ENCODE results near the gene GLIS2. TPM values are rescaled to one million over a fixed set of nuclear protein-coding genes. Genes with fewer than 3 reads are reported as not detected.

GLIS2 gene
- total and polyA plus RNA-seq, 10 of the 15 experiments (the other 5 are each of a cell fraction or from before 2014, with no cell fraction given): 0.03 to 0.64 (median 0.18) TPM; not detected in 4

DNA sequence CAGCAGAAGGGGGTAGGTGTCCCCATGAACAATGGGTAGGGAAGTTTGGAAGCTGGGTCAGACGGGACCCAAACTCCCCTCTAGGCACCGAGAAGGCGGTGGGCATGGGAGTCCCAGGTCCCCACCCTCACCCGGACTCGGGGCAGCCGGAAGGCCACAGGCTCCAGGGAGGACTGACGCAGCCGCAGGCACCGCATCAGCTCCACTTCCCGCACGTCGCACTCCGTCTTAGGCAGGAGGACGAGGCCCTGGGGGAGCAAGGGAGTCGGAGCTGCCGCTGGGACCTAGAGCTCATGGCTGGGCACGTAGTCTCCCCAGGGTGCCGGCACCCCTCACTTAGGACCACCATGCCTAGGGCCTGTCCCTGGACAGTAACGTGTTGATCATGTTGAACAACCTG, 42.4 kb downstream of the GLIS2 start (continued):
- TF ChIP-seq E4F1 (IDR thresholded peaks at IDR 0.05; ENCODE audit: borderline replicate concordance, partially characterized antibody): no peak

GRCh38 chr16:4358831-4359561, 43.1 kb downstream of the GLIS2 start:
- no peaks in the 10 kb centered on the region for H4K20me1 ChIP-seq (ENCODE audit: control insufficient read depth, insufficient read depth)
- no peak overlapping the region for H2AFZ ChIP-seq (ENCODE audit: control insufficient read depth, low read depth, low read length)
- 51% methylated on average over 17 of the region's 19 CpGs for WGBS (ENCODE audit: insufficient coverage, insufficient replicate concordance, low lambda C conversion rate, missing lambda C conversion rate)
- no peak overlapping the region for H3K4me3 ChIP-seq
- intact Hi-C loops (cut with micrococcal nuclease; ENCODE audit: unreplicated experiment): loop anchor here (1.0 to 10.0 kb wide), 2 partner anchors 43 to 116 kb away; partner anchors contain the start of genes HMOX2 and NMRAL1
- no peaks in the 10 kb centered on the region for H3K9me3 ChIP-seq (replicated peaks; ENCODE audit: control insufficient read depth, insufficient read depth, low read length)
- H3K36me3 ChIP-seq (ENCODE audit: control insufficient read depth in 2 of 2, insufficient read depth in 2 of 2, low read length in 1 of 2): peaks cover 4 to 23% of the 10 kb centered on the region in 2 experiments; a peak in 3 of 4 replicates
- ATAC-seq: peak; percentile 91
- no TSS peak for BruUV-seq (replicated peaks)
- no peaks in the 10 kb centered on the region for H3K27me3 ChIP-seq (replicated peaks in 1 of 2; ENCODE audit: control insufficient read depth in 2 of 2, insufficient read depth in 2 of 2, low read length in 1 of 2)
- ChIA-PET SMC1A (ENCODE audit: uncharacterized antibody, unreplicated experiment) (interaction anchor here (1.8 kb wide), 1 partner anchor 44 kb away, joined by 11 read pairs; no protein-coding TSS in a partner anchor), RAD21 (ENCODE audit: unreplicated experiment) (interaction anchor here (1.0 kb wide), 1 partner anchor 190 kb away, joined by 3 read pairs; no protein-coding TSS in a partner anchor), CTCF (interaction anchor here (0.9 to 1.2 kb wide), 5 partner anchors 29 to 226 kb away, joined by 3 to 8 read pairs (median 3); no protein-coding TSS in a partner anchor), POLR2A (no interaction called here)
- no peaks in the 10 kb centered on the region for H3K4me1 ChIP-seq (ENCODE audit: control insufficient read depth, insufficient read depth, low read length)
- no peak overlapping the region for H3K27ac ChIP-seq (ENCODE audit: control insufficient read depth, insufficient read depth)
- DNase-seq (ENCODE audit: low read depth, low spot score): no peak
- H3K79me2 ChIP-seq (ENCODE audit: control insufficient read depth, insufficient read depth, low read length): no peaks in the 10 kb centered on the region
- no peak overlapping the region for H3K4me2 ChIP-seq (ENCODE audit: control insufficient read depth, insufficient read depth)
- no peak for FAIRE-seq
- no peak overlapping the region for H3K9ac ChIP-seq (ENCODE audit: control insufficient read depth, insufficient read depth, low read length)
- in situ Hi-C loops (cut with MboI): no loop called here
- TF ChIP-seq NFXL1 (IDR thresholded peaks at IDR 0.05; ENCODE audit: borderline replicate concordance) (no peak), SMC3 (IDR thresholded peaks at IDR 0.05; ENCODE audit: borderline replicate concordance, low read length) (peak; percentile 60), RUNX3 (IDR thresholded peaks at IDR 0.05; ENCODE audit: low read length) (peak; percentile 38; the same call in 1 of the 2 replicates), EED (IDR thresholded peaks at IDR 0.05; ENCODE audit: low read depth) (no peak), TARDBP (IDR thresholded peaks at IDR 0.05; ENCODE audit: borderline replicate concordance) (0 out of 2 replicates have a peak, but pooled peaks have one; percentile 16), RAD21 (IDR thresholded peaks at IDR 0.05; ENCODE audit: insufficient read depth, low read depth, low read length) (peak; percentile 72), YY1 (IDR thresholded peaks at IDR 0.05; ENCODE audit: low read depth, low read length) (0 out of 2 replicates have a peak, but pooled peaks have one; percentile 31), CTCF (IDR thresholded peaks at IDR 0.05 in 2 of 3, conservative IDR thresholded peaks at IDR 0.05 in 1 of 3; ENCODE audit: control insufficient read depth in 2 of 3, extremely low read depth in 1 of 3, insufficient read depth in 1 of 3, low read depth in 3 of 3, low read length in 3 of 3) (peak; percentile 72 to 93 (median 76)), NR2F1 (conservative IDR thresholded peaks at IDR 0.05) (peak; percentile 54), SIX5 (IDR thresholded peaks at IDR 0.05; ENCODE audit: low read depth, low read length, severe bottlenecking) (no peak), HDGF (IDR thresholded peaks at IDR 0.05) (0 out of 2 replicates have a peak, but pooled peaks have one; percentile 59), TAF1 (IDR thresholded peaks at IDR 0.05; ENCODE audit: borderline replicate concordance, low read depth, low read length) (no peak)
- TF ChIP-seq, protein P1, sequence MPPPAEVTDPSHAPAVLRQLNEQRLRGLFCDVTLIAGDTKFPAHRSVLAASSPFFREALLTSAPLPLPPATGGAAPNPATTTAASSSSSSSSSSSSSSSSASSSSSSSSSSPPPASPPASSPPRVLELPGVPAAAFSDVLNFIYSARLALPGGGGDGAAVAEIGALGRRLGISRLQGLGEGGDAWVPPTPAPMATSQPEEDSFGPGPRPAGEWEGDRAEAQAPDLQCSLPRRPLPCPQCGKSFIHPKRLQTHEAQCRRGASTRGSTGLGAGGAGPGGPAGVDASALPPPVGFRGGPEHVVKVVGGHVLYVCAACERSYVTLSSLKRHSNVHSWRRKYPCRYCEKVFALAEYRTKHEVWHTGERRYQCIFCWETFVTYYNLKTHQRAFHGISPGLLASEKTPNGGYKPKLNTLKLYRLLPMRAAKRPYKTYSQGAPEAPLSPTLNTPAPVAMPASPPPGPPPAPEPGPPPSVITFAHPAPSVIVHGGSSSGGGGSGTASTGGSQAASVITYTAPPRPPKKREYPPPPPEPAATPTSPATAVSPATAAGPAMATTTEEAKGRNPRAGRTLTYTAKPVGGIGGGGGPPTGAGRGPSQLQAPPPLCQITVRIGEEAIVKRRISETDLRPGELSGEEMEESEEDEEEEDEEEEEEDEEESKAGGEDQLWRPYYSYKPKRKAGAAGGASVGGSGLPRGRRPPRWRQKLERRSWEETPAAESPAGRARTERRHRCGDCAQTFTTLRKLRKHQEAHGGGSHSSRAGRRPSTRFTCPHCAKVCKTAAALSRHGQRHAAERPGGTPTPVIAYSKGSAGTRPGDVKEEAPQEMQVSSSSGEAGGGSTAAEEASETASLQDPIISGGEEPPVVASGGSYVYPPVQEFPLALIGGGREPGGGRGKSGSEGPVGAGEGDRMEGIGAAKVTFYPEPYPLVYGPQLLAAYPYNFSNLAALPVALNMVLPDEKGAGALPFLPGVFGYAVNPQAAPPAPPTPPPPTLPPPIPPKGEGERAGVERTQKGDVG (CRISPR knock-in tag; IDR thresholded peaks at IDR 0.05): no peak
